ENCODE measurements around the gene GALNT9. TPM values are rescaled to one million over a fixed set of nuclear protein-coding genes. Genes with fewer than 3 reads are reported as not detected.
"Not testable (repeated sequence)": the region's sequence is repeated elsewhere in the genome, so short reads cannot be mapped to it uniquely, and the experiment has no call there.

GALNT9 gene
- total RNA-seq, 4 donors from 2014 or later: 10.9 to 52.7 (median 36.7) TPM; not detected in 1

GRCh38 chr12:132199101-132199500, 130.3 kb downstream of the GALNT9 start:
- no peak for TF ChIP-seq CTCF (IDR thresholded peaks at IDR 0.05)
- ATAC-seq (ENCODE audit: low FRiP score) (no peak), DNase-seq (ENCODE audit: low spot score) (no peak)

- ATAC-seq (ENCODE audit: low FRiP score): no peak
- TF ChIP-seq CTCF (IDR thresholded peaks at IDR 0.05): no peak
- no peak for DNase-seq (ENCODE audit: low spot score)
These were observed 131.6 kb downstream of the GALNT9 start for GRCh38 chr12:132197581-132198354.

GRCh38 chr12:132196873-132197390, 132.5 kb downstream of the GALNT9 start:
- ATAC-seq (ENCODE audit: low FRiP score) (no peak), DNase-seq (ENCODE audit: low spot score) (no peak)
- TF ChIP-seq CTCF (IDR thresholded peaks at IDR 0.05): no peak

GRCh38 chr12:132196038-132196872, 133.1 kb downstream of the GALNT9 start:
- no peak for TF ChIP-seq CTCF (IDR thresholded peaks at IDR 0.05)
- DNase-seq (ENCODE audit: low spot score) (no peak), ATAC-seq (ENCODE audit: low FRiP score) (no peak)

- not testable (repeated sequence) for DNase-seq (ENCODE audit: low spot score); ATAC-seq (ENCODE audit: low FRiP score)
These were observed 134.1 kb downstream of the GALNT9 start for GRCh38 chr12:132195242-132195641.

- no peak for TF ChIP-seq CTCF (IDR thresholded peaks at IDR 0.05)
- DNase-seq (ENCODE audit: low spot score) (no peak), ATAC-seq (ENCODE audit: low FRiP score) (no peak)
These were observed 134.8 kb downstream of the GALNT9 start for GRCh38 chr12:132194556-132194955.

GRCh38 chr12:132194056-132194455, 135.3 kb downstream of the GALNT9 start:
- TF ChIP-seq CTCF (IDR thresholded peaks at IDR 0.05): no peak
- ATAC-seq (ENCODE audit: low FRiP score) (no peak), DNase-seq (ENCODE audit: low spot score) (no peak)

Measured in omental fat pad (tissue), 4 donors.